Subcutaneous adipose tissue (tissue), 4 donors: ENCODE data around the gene OGDH. TPM values are rescaled to one million over a fixed set of nuclear protein-coding genes. Genes with fewer than 3 reads are reported as not detected.

Experiments
- total RNA-seq, 4 donors: library from RNA; depleted of rRNA; stranded (reverse); fragments of >200 nt; gene quantifications; one replicate each; pipeline ENCODE4 v1.1.0, GENCODE V29; 2016
- TF ChIP-seq, protein P1 (sequence below): fragments of 450-650 bp; IDR thresholded peaks from one replicate; pipeline ENCODE4 v1.5.1; 2016; ENCODE audit warnings: low read depth, mild to moderate bottlenecking, control low read depth, antibody characterized with exemption, moderate library complexity

OGDH gene
- total RNA-seq, 4 donors from 2014 or later = 62.3 to 93.6 (median 68.5) TPM

DNA sequence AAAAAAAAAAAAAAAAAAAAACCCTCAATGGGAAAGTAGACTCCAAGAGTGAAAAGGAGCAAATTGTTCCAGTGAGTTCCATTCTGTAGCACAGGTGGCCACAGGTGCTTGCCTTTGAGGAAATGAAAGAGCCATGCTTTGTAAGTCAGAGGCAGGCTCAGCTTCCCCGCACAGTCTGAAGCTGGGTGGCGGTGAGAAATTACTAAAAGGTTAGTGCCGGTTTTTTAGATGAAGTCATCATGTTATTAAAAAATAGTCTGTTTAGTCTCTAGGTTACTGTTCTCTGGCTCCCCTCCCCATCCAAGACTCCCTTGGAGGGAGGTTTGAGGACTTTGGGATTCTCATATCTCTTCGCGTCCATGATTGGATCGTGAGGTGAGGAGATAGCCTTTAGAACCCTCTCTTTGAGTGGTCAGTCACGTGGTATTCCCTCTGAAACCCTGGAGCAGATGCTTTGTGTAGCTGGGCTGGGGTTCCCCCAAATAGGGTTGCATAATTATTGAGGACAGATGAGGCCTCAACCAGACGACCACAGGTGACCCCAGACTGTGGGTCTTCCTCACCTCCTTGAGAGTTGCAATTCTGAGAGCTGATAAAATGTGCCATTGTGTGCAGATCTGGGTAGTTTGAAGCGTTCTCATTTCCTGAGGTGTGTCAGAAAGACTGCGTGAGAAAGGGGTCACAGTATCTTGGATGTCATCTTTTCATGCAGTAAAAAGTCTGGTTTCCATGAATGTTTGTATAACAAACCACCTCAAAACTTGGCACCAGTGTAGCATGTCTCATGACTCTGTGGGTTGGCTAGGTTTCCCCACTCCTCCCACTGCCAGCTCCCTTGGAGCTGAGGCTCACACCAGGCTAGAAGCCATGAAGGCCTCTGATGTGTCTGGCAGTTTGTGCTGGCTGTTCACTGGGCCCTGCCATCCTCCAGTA is 27.1 kb downstream of the OGDH start:
- TF ChIP-seq, protein P1, sequence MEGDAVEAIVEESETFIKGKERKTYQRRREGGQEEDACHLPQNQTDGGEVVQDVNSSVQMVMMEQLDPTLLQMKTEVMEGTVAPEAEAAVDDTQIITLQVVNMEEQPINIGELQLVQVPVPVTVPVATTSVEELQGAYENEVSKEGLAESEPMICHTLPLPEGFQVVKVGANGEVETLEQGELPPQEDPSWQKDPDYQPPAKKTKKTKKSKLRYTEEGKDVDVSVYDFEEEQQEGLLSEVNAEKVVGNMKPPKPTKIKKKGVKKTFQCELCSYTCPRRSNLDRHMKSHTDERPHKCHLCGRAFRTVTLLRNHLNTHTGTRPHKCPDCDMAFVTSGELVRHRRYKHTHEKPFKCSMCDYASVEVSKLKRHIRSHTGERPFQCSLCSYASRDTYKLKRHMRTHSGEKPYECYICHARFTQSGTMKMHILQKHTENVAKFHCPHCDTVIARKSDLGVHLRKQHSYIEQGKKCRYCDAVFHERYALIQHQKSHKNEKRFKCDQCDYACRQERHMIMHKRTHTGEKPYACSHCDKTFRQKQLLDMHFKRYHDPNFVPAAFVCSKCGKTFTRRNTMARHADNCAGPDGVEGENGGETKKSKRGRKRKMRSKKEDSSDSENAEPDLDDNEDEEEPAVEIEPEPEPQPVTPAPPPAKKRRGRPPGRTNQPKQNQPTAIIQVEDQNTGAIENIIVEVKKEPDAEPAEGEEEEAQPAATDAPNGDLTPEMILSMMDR = no peak

DNA sequence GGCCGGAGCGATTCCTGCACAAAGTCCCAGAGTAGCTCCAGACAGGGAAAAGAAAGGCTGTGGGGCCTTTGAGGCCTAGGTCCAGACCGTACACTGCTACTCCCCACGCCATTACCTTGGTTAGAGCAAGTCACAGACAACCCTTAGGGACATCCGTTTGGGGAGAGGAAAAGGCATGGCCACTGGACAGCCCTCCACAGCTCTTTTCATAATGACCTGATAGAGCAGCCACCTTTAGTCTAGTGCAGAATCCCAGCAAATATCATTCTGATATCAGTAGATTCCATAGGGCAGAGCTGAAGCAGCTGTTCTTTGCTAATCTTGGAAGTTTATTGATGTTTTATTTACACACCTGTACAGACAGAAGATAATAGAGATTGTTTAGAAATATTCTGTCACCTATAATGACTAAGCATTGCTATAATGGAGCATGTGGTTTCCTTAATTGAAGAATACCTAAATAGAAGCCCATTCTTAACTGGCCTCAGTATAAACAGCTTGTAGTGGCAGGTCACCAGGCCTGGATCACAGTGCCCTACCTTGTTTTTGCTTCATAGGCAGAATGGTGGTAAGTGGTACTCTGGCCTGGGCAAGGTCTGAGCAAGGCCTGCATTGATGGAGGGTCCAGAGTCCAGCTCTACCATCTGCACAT is 27.9 kb downstream of the OGDH start:
- TF ChIP-seq, protein P1 = no peak

DNA sequence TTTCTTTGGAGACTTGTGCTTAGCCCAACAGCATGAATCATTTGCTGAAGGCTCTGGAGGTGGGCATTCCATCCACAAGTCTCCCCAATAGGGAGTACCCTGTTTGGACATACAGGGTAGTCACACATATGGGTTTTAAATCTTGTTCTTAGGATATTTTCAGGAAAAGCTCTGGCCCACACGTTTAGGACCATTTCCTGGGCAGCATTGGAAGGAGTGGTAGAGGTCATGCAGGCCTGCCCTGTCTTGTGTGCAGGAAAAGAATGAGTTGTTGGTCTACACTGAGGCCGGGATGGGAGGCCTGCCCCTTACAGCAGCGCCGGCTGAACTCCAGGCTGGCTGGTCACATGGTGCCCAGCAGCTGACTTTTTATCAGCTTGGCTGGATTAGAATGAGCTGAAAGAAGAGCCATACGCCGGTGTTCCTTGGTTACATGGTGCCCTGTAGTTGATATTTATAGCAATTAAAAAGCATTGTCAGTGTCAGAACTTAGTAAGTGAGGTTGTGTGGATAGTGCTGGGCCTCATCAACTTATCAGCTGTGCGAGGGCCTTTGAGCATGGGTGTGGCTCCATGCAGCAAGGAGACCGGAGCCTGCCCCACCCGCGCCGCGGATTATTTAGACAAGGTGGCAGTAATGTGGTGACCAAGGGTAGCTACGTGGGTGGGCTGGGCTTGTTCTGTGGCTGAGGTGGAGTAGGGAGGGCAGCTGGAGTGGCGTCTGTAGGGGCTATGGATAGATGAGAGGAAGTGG is 28.6 kb downstream of the OGDH start:
- TF ChIP-seq, protein P1 = no peak

DNA sequence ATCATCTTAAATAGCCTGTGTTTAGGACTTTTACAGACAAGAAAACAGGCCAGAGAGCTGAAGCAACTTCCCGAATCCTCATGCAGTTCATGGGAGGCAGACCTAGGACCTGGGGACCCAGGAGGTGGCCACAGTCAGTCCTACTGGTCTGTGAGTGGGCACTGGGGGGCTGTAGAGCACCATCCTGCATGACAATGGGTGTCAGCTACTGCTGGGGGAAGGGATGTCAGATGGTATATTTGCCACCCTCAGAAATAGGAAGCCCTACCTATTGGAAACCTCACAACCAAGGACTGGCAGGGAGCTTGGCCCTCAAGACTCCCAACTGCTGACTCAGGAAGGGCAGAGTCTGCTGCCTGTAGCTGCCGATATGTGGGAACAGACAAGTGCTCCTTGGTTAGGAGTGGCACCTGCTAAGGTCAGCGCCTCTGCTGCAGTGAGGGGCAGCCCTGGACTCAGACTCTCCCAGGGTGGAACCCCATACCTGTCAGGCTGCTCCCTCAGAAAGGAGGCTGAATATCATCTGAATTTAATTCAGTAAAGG is 29.7 kb downstream of the OGDH start:
- TF ChIP-seq, protein P1 = no peak

DNA sequence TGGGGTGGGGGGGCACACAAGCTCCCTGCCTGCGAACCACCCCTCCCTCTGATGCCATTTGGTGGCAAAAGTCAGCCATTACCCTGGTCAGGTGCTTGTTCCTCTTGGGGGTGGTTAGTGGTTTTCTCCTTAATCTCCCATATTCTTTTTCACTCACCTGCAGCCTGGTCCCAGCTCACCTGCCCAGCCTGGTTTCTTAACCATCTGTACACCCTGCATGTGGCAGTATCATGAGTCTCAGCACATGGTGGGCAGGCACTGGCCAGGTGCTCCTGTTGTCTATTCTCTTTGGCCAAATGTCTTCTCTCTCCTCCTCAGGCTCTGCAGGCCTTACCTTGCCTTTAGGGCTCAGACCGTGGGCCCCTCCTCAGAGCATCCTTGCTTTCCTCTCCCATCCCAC is 30.5 kb downstream of the OGDH start:
- TF ChIP-seq, protein P1 = no peak

DNA sequence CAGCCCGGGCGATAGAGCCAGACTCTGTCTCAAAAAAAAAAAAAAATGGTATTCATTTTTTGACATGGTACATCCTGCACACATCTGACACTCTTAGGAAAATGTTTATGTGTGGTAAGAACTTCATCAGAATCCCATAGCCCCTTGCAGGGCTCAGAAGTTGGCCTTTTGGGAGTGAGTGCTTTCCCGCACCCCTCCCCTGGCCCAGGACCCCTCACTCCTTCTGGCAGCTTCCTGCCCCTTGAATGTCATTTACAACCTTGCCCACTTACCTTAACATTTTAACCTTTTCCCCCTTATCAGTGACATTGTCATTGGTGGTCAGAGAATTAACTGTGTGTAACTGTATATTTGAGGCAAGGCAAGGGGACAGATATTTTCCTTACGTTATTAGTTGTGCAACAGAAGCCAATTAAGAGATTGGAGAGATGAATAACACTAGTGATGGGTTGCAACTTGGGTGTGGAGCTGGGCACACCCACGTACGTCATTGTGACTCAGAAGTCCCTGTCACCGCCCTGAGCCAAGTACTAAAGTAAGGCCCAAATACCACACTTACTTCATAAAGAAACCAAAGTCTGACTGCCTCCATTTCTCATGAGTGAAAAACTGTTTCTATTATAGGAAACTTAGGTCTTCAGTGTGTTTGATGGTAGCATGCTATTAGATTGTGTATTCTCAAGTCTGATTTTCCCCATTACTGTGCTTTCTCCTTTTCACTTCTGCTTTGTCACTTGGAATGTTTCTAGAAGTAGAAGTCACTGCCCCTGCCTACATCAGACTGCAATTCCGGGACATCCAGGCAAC is 31.6 kb downstream of the OGDH start:
- TF ChIP-seq, protein P1 = no peak
